Body of pancreas (tissue), 4 donors: ENCODE measurements around the gene KRT38.

Experiments
- CTCF ChIP-seq, 7 experiments: fragments of 450-650 bp in 4 of 7; fragments of 200-600 bp in 3 of 7; sonication (generic) in 3 of 7; IDR thresholded peaks; one replicate each; pipeline ENCODE4 v1.5.1; 2016 to 2019; ENCODE audit warnings: antibody characterized with exemption in 7 of 7
- POLR2A ChIP-seq, 3 donors: fragments of 450-650 bp; IDR thresholded peaks; one replicate each; pipeline ENCODE4 v1.6.1; 2016; ENCODE audit warnings: antibody characterized with exemption in 3 of 3, mild to moderate bottlenecking in 2 of 3

- TF ChIP-seq CTCF (IDR thresholded peaks at IDR 0.05) (no peak), POLR2A (IDR thresholded peaks at IDR 0.05) (no peak)
These were observed 44.4 kb upstream of the KRT38 start for GRCh38 chr17:41484920-41485904.
